ENCODE results near the gene SPSB2.
A peak's percentile ranks its signal among the peaks of the same experiment; 100 is the strongest.

The SPSB2 gene

GRCh38 chr12:6824085-6824775, 48.9 kb downstream of the SPSB2 start:
- peaks cover 13% of the 10 kb centered on the region for H3K79me2 ChIP-seq (ENCODE audit: control insufficient read depth, insufficient read depth, low read length, unreplicated experiment)
- H2AFZ ChIP-seq (ENCODE audit: low read length, unreplicated experiment), result no peak overlapping the region
- peaks cover 11% of the 10 kb centered on the region; the same call in 1 of the 2 replicates for H3K27me3 ChIP-seq (ENCODE audit: insufficient read depth, low read length)
- H3K4me1 ChIP-seq (ENCODE audit: control insufficient read depth, insufficient read depth, low read length, unreplicated experiment), result peaks cover 38% of the 10 kb centered on the region
- H3K36me3 ChIP-seq (ENCODE audit: insufficient read depth, low read length), result no peaks in the 10 kb centered on the region
- no peak overlapping the region for H3K4me3 ChIP-seq (ENCODE audit: low read depth, low read length)
- H3K27ac ChIP-seq (ENCODE audit: low read depth, low read length), result no peak overlapping the region

DNA sequence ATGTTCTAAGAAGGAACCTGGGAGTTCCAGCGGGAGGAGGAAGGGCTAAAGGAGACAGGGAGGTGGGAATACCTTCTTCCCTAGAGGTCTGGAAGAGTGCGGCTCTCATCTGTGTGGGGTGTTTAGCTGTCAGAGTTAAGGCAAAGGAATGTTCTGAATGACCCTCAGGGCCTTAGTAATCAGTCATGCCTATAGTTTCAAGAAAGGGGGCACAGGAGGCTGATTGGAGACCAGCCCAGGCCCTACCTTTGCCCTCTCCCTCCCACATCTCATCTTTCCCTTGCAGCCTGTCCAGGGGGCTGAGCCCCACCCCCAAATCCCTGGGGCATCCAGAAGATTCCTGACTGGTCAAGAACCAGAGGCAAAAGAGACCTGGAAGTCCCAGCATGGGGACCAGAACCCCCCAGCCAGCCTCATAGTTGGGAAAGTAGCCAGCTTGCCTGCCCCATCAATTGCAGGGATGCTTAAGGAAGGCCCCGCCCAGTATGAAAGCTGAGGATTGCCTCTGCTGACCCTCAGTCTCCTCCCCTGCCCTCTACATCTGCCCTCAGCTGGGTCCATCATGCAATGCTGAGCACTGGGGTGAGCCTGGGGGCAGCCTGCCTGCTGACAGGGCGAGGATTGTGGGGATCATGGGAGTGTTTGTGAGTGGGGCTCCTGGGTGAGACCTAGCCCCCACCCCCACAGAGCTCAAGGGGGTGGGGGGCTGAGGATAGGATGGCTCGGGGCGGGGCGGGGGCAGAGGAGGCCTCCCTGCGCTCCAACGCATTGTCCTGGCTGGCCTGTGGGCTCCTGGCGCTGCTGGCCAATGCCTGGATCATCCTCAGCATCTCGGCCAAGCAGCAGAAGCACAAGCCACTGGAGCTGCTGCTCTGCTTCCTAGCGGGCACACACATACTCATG, 49.7 kb downstream of the SPSB2 start:
- Histone ChIP-seq H3K27ac (ENCODE audit: low read depth, low read length) (no peak overlapping the region), H3K27me3 (ENCODE audit: insufficient read depth, low read length) (peaks cover 11% of the 10 kb centered on the region; the same call in 1 of the 2 replicates), H2AFZ (ENCODE audit: low read length, unreplicated experiment) (no peak overlapping the region), H3K4me3 (ENCODE audit: low read depth, low read length) (no peak overlapping the region), H3K79me2 (ENCODE audit: control insufficient read depth, insufficient read depth, low read length, unreplicated experiment) (peaks cover 5% of the 10 kb centered on the region), H3K36me3 (ENCODE audit: insufficient read depth, low read length) (no peaks in the 10 kb centered on the region), H3K4me1 (ENCODE audit: control insufficient read depth, insufficient read depth, low read length, unreplicated experiment) (peaks cover 38% of the 10 kb centered on the region)

- H3K79me2 ChIP-seq (ENCODE audit: control insufficient read depth, insufficient read depth, low read length, unreplicated experiment), result no peaks in the 10 kb centered on the region
- H3K4me3 ChIP-seq (ENCODE audit: low read depth, low read length), result no peak overlapping the region
- no peak overlapping the region for H2AFZ ChIP-seq (ENCODE audit: low read length, unreplicated experiment)
- H3K27me3 ChIP-seq (ENCODE audit: insufficient read depth, low read length), result peaks cover 11% of the 10 kb centered on the region; the same call in 1 of the 2 replicates
- H3K27ac ChIP-seq (ENCODE audit: low read depth, low read length), result no peak overlapping the region
- H3K36me3 ChIP-seq (ENCODE audit: insufficient read depth, low read length), result no peaks in the 10 kb centered on the region
- peaks cover 37% of the 10 kb centered on the region for H3K4me1 ChIP-seq (ENCODE audit: control insufficient read depth, insufficient read depth, low read length, unreplicated experiment)
Measured at GRCh38 chr12:6822426-6823135, 50.5 kb downstream of the SPSB2 start.

DNA sequence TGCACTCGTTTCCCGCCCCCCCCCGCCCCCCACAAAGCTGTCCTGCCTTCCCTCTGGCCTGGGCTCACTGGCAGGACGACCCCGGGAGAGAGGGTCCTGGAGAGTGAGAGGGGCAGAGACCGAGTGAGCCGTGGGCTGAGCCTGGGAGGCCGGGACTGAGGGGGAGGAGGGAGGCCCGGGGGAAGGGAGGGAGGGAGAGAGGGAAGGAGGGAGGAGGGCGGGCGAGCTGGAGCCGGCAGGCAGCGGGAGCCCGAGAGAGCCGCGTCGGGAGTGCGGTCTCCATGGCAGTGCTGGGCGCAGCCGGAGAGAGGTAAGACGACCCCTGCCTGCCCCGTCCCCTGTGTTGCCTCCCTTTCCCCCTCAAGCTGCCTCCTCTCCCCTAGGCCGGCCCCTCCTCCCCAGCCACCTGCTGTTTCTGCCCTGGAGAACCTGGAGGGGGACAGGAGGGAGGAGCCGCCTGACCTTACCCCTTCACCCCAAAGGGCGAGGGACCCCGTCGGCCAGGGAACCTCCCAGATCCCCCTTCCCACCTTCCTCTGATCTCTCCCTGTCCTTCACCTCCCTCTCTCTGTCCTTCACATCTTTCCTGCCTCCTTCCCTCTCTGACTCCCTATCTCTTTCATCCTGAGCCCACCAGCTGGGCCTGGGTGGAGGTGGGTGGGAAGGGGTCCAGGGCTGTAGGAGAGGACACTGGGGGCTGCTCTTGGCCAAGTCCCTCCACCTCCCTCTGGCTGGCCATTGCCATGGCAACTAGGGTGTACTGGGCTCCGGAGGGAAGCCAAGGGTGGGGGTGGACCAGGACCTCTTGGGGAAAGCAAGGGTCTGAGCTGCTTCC, 51.3 kb downstream of the SPSB2 start, which contains the start of gene GPR162:
Gene GPR162, plus strand, starts transcription at position 231 of the 835 bp plus-strand sequence. CDS start 2,078 bp downstream, outside the sequence.
- Histone ChIP-seq H3K36me3 (ENCODE audit: insufficient read depth, low read length) (no peaks in the 10 kb centered on the region), H3K27me3 (ENCODE audit: insufficient read depth, low read length) (peaks cover 11% of the 10 kb centered on the region; the same call in 1 of the 2 replicates), H3K4me1 (ENCODE audit: control insufficient read depth, insufficient read depth, low read length, unreplicated experiment) (peaks cover 29% of the 10 kb centered on the region), H3K79me2 (ENCODE audit: control insufficient read depth, insufficient read depth, low read length, unreplicated experiment) (no peaks in the 10 kb centered on the region), H3K4me3 (ENCODE audit: low read depth, low read length) (peak within 1 kb of the TSS; percentile 64), H2AFZ (ENCODE audit: low read length, unreplicated experiment) (no peak within 1 kb of the TSS), H3K27ac (ENCODE audit: low read depth, low read length) (no peak within 1 kb of the TSS)

Measured in ACC112 (cell line).